ENCODE measurements around the gene EYA2. TPM values are rescaled to one million over a fixed set of nuclear protein-coding genes. Genes with fewer than 3 reads are reported as not detected.

The EYA2 gene
- total RNA-seq, 1 experiment from 2014 or later = 0.74 TPM

GRCh38 chr20:46903256-46903655 is 8.6 kb downstream of the EYA2 start:
- Histone ChIP-seq H3K23me2 (ENCODE audit: insufficient read length, low read depth, low read length, poor library complexity, severe bottlenecking) (no peaks in the 10 kb centered on the region), H3K4ac (ENCODE audit: low read depth, low read length) (no peak overlapping the region), H3K79me1 (ENCODE audit: insufficient read depth, low read depth, low read length, poor library complexity, severe bottlenecking) (no peaks in the 10 kb centered on the region), H3K9me3 (ENCODE audit: control insufficient read depth, low read depth, low read length) (no peaks in the 10 kb centered on the region), H3T11ph (ENCODE audit: low read length) (no peak overlapping the region), H3K4me1 (ENCODE audit: insufficient read depth, low read length) (no peaks in the 10 kb centered on the region), H4K20me1 (ENCODE audit: control insufficient read depth, insufficient read depth, insufficient read length) (no peaks in the 10 kb centered on the region), H4K8ac (replicated peaks; ENCODE audit: insufficient read length, low read depth, low read length) (no peak overlapping the region), H3K14ac (ENCODE audit: insufficient read depth, low read length) (no peak overlapping the region), H2AFZ (ENCODE audit: low read length) (no peak overlapping the region), H2BK12ac (ENCODE audit: insufficient read length, low read depth, low read length) (no peak overlapping the region), H4K5ac (ENCODE audit: insufficient read length, low read depth, low read length) (no peak overlapping the region), H3K23ac (ENCODE audit: insufficient read length, low read depth, low read length) (no peak overlapping the region), H3K27ac (ENCODE audit: insufficient read length, low read depth, low read length) (no peak overlapping the region), H2BK15ac (ENCODE audit: low read depth, low read length) (no peak overlapping the region), H2BK20ac (ENCODE audit: low read depth, low read length, poor library complexity, severe bottlenecking) (no peak overlapping the region), H2AK5ac (ENCODE audit: insufficient read length, low read length) (no peak overlapping the region), H2BK120ac (ENCODE audit: low read depth, low read length, poor library complexity, severe bottlenecking) (no peak overlapping the region), H3K9ac (ENCODE audit: extremely low read depth, insufficient read length, low read length) (no peak overlapping the region), H3K18ac (ENCODE audit: insufficient read length, low read depth, low read length) (no peak overlapping the region), H3K27me3 (ENCODE audit: insufficient read depth, low read length) (no peaks in the 10 kb centered on the region; the same call in 1 of the 2 replicates), H4K91ac (ENCODE audit: insufficient read length, low read depth, low read length) (no peak overlapping the region), H3K56ac (ENCODE audit: insufficient read length, low read depth, low read length) (no peak overlapping the region), H3K79me2 (ENCODE audit: insufficient read depth, low read length) (no peaks in the 10 kb centered on the region), H2BK5ac (ENCODE audit: insufficient read length, low read length) (no peak overlapping the region), H3K4me2 (ENCODE audit: insufficient read depth, insufficient read length, low read length) (no peak overlapping the region)
- DNase-seq = no peak
- H3K4me1 Mint-ChIP-seq = peaks cover 10 to 15% of the 10 kb centered on the region in 2 experiments
- H3K27me3 Mint-ChIP-seq (ENCODE audit: low read depth) = peaks cover 20% of the 10 kb centered on the region
- no peak for TF ChIP-seq CTCF (conservative IDR thresholded peaks at IDR 0.05)
- no peaks in the 10 kb centered on the region for H3K9me3 Mint-ChIP-seq
- WGBS (ENCODE audit: extremely low coverage, insufficient read length, low lambda C conversion rate) = no CpG with 5 or more reads among the region's 9 CpGs
- H3K4me3 Mint-ChIP-seq = no peak overlapping the region
- no peak overlapping the region for H3K27ac Mint-ChIP-seq
- no peaks in the 10 kb centered on the region for H3K36me3 Mint-ChIP-seq (ENCODE audit: insufficient read depth in 1 of 3, low read depth in 3 of 3)
